Measurements from ENCODE around the gene TNF. TPM values are rescaled to one million over a fixed set of nuclear protein-coding genes. Genes with fewer than 3 reads are reported as not detected.

TNF gene
- total RNA-seq, 1 experiment from 2014 or later: not detected

DNA sequence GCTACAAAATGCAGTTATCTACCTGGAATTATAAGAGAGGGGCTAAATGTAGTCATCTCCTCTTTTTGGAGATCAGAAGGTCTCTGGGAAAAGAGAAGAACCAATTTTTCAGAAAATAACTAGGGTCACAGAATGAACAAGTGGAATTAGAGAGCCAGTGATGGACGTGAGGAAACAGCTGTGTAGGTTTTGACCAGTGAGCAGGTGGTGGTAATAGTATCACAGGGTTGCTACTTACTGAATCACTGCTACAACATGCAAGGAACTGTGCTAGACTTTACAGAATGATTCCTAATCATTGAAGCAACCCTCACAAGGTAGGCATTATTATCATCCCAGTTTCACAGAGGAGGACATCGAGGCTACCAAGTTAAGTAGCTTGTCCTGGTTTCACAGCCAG lies 30.7 kb upstream of the TNF start:
- peaks cover 23 to 35% (median 34%) of the 10 kb centered on the region in 3 experiments for H3K36me3 Mint-ChIP-seq (ENCODE audit: insufficient read depth in 1 of 3, low read depth in 3 of 3)
- peaks cover 2% of the 10 kb centered on the region; the same call in 1 of the 2 replicates for H3K4me1 ChIP-seq (ENCODE audit: insufficient read depth, low read length)
- H4K91ac ChIP-seq (ENCODE audit: insufficient read length, low read depth, low read length): no peak overlapping the region
- no peak overlapping the region for H2AFZ ChIP-seq (ENCODE audit: low read length)
- peaks cover 29 to 39% of the 10 kb centered on the region in 2 experiments for H3K4me1 Mint-ChIP-seq
- H3K4me3 Mint-ChIP-seq: no peak overlapping the region
- H3K14ac ChIP-seq (ENCODE audit: insufficient read depth, low read length): no peak overlapping the region
- peaks cover 5% of the 10 kb centered on the region for H3K23me2 ChIP-seq (ENCODE audit: insufficient read length, low read depth, low read length, poor library complexity, severe bottlenecking)
- no peak overlapping the region for H4K5ac ChIP-seq (ENCODE audit: insufficient read length, low read depth, low read length)
- H4K8ac ChIP-seq (replicated peaks; ENCODE audit: insufficient read length, low read depth, low read length): no peak overlapping the region
- peak overlapping the region in 1 of 3 experiments; percentile 1; a peak in 1 of 7 replicates for H3K27ac Mint-ChIP-seq
- no peak overlapping the region for H2BK12ac ChIP-seq (ENCODE audit: insufficient read length, low read depth, low read length)
- H3K27me3 Mint-ChIP-seq (ENCODE audit: low read depth): no peaks in the 10 kb centered on the region
- H2BK20ac ChIP-seq (ENCODE audit: low read depth, low read length, poor library complexity, severe bottlenecking): no peak overlapping the region
- no peaks in the 10 kb centered on the region for H3K27me3 ChIP-seq (ENCODE audit: insufficient read depth, low read length)
- no peak overlapping the region for H3K56ac ChIP-seq (ENCODE audit: insufficient read length, low read depth, low read length)
- H2BK5ac ChIP-seq (ENCODE audit: insufficient read length, low read length): no peak overlapping the region
- H4K20me1 ChIP-seq (ENCODE audit: control insufficient read depth, insufficient read depth, insufficient read length): no peaks in the 10 kb centered on the region
- H3K9ac ChIP-seq (ENCODE audit: extremely low read depth, insufficient read length, low read length): no peak overlapping the region
- H3K9me3 Mint-ChIP-seq: no peaks in the 10 kb centered on the region; a peak in 1 of 5 replicates
- no peak overlapping the region for H3K18ac ChIP-seq (ENCODE audit: insufficient read length, low read depth, low read length)
- no peak overlapping the region for H3K4ac ChIP-seq (ENCODE audit: low read depth, low read length)
- no peak overlapping the region for H2BK120ac ChIP-seq (ENCODE audit: low read depth, low read length, poor library complexity, severe bottlenecking)
- H3K23ac ChIP-seq (ENCODE audit: insufficient read length, low read depth, low read length): no peak overlapping the region
- peaks cover 17% of the 10 kb centered on the region for H3K79me2 ChIP-seq (ENCODE audit: insufficient read depth, low read length)
- DNase-seq: no peak
- H3K9me3 ChIP-seq (ENCODE audit: control insufficient read depth, low read depth, low read length): no peaks in the 10 kb centered on the region
- H3K79me1 ChIP-seq (ENCODE audit: insufficient read depth, low read depth, low read length, poor library complexity, severe bottlenecking): peaks cover 3% of the 10 kb centered on the region
- no CpG with 5 or more reads among the region's 2 CpGs for WGBS (ENCODE audit: extremely low coverage, insufficient read length, low lambda C conversion rate)
- H2AK5ac ChIP-seq (ENCODE audit: insufficient read length, low read length): no peak overlapping the region
- no peak overlapping the region for H3K4me2 ChIP-seq (ENCODE audit: insufficient read depth, insufficient read length, low read length)
- no peak overlapping the region for H2BK15ac ChIP-seq (ENCODE audit: low read depth, low read length)
- H3T11ph ChIP-seq (ENCODE audit: low read length): no peak overlapping the region
- H3K27ac ChIP-seq (ENCODE audit: insufficient read length, low read depth, low read length): no peak overlapping the region
- TF ChIP-seq, protein P1, sequence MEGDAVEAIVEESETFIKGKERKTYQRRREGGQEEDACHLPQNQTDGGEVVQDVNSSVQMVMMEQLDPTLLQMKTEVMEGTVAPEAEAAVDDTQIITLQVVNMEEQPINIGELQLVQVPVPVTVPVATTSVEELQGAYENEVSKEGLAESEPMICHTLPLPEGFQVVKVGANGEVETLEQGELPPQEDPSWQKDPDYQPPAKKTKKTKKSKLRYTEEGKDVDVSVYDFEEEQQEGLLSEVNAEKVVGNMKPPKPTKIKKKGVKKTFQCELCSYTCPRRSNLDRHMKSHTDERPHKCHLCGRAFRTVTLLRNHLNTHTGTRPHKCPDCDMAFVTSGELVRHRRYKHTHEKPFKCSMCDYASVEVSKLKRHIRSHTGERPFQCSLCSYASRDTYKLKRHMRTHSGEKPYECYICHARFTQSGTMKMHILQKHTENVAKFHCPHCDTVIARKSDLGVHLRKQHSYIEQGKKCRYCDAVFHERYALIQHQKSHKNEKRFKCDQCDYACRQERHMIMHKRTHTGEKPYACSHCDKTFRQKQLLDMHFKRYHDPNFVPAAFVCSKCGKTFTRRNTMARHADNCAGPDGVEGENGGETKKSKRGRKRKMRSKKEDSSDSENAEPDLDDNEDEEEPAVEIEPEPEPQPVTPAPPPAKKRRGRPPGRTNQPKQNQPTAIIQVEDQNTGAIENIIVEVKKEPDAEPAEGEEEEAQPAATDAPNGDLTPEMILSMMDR (conservative IDR thresholded peaks at IDR 0.05): no peak
